Measurements from ENCODE around the gene SMAD5. TPM values are rescaled to one million over a fixed set of nuclear protein-coding genes. Genes with fewer than 3 reads are reported as not detected.

SMAD5 gene
- total and polyA plus RNA-seq, 2 of the 8 experiments (the other 6 are each of a cell fraction or from before 2014, with no cell fraction given) = 30.2 to 60.5 TPM

- CTCF ChIA-PET (ENCODE audit: partially characterized antibody) = interaction anchor here (1.7 kb wide), 1 partner anchor 36 kb away, joined by 3 read pairs; no protein-coding TSS in a partner anchor
- Histone ChIP-seq H3K9ac (replicated peaks in 1 of 4; ENCODE audit: extremely low read depth in 1 of 4, low read depth in 3 of 4, low read length in 3 of 4) (no peak overlapping the region), H3K79me2 (ENCODE audit: control insufficient read depth in 1 of 2, insufficient read depth in 2 of 2, low read length in 2 of 2) (peaks cover 3 to 99% of the 10 kb centered on the region in 2 experiments; a peak in 3 of 4 replicates)
- TF ChIP-seq EZH2 (IDR thresholded peaks at IDR 0.05; ENCODE audit: low read depth, low read length, severe bottlenecking) = no peak
- TF ChIP-seq BRCA1 (IDR thresholded peaks at IDR 0.05; ENCODE audit: low read depth, low read length) = no peak
- TF ChIP-seq FOSL1 (IDR thresholded peaks at IDR 0.05; ENCODE audit: insufficient read depth, low read depth, low read length) = no peak
Measured at GRCh38 chr5:136146201-136146600, 13.6 kb downstream of the SMAD5 start.

More at GRCh38 chr5:136146201-136146600, 13.6 kb downstream of the SMAD5 start:
- Histone ChIP-seq H3K27me3 (replicated peaks in 1 of 4; ENCODE audit: control insufficient read depth in 3 of 4, extremely low read depth in 1 of 4, insufficient read depth in 3 of 4, low read length in 3 of 4) (no peaks in the 10 kb centered on the region), H3K9me3 (ENCODE audit: insufficient read depth in 2 of 2, low read depth in 1 of 2, low read length in 1 of 2) (no peaks in the 10 kb centered on the region), H2BK5ac (ENCODE audit: low read depth, low read length) (no peak overlapping the region), H2BK12ac (ENCODE audit: low read depth, low read length) (no peak overlapping the region), H4K5ac (ENCODE audit: insufficient read length, low read depth, low read length) (no peak overlapping the region), H2BK120ac (replicated peaks; ENCODE audit: low read depth, low read length) (no peak overlapping the region), H3K14ac (ENCODE audit: insufficient read length) (no peak overlapping the region), H4K8ac (ENCODE audit: extremely low read depth, insufficient read depth, low read length) (no peak overlapping the region), H3K23me2 (ENCODE audit: low read depth, low read length) (no peaks in the 10 kb centered on the region; the same call in 1 of the 2 replicates), H2BK20ac (ENCODE audit: low read length) (no peak overlapping the region), H3K27ac (ENCODE audit: low read depth, low read length) (no peak overlapping the region), H3K36me3 (ENCODE audit: control insufficient read depth in 2 of 4, insufficient read depth in 4 of 4, low read length in 3 of 4) (no peaks in the 10 kb centered on the region), H3K4me3 (ENCODE audit: extremely low read depth in 1 of 4, insufficient read depth in 2 of 4, low read depth in 3 of 4, low read length in 4 of 4) (no peak overlapping the region), H3K4me2 (ENCODE audit: insufficient read depth in 1 of 2, low read depth in 2 of 2, low read length in 2 of 2) (no peak overlapping the region), H2AFZ (ENCODE audit: low read length) (no peak overlapping the region), H3K23ac (ENCODE audit: insufficient read length) (no peak overlapping the region), H4K91ac (replicated peaks; ENCODE audit: insufficient read length, low read length) (no peak overlapping the region), H3K4ac (replicated peaks; ENCODE audit: insufficient read length, low read depth, low read length) (no peak overlapping the region), H3K4me1 (replicated peaks in 1 of 4; ENCODE audit: control insufficient read depth in 3 of 4, insufficient read depth in 4 of 4, low read length in 3 of 4) (no peaks in the 10 kb centered on the region), H4K20me1 (replicated peaks in 1 of 2; ENCODE audit: control insufficient read depth in 1 of 2, insufficient read depth in 2 of 2, low read length in 2 of 2) (peaks cover 14 to 20% of the 10 kb centered on the region in 2 experiments), H2BK15ac (ENCODE audit: low read length) (no peak overlapping the region), H3K56ac (replicated peaks; ENCODE audit: insufficient read length, low read depth, low read length) (no peak overlapping the region), H3K18ac (ENCODE audit: extremely low read depth, low read length) (no peak overlapping the region), H3K79me1 (ENCODE audit: low read depth, low read length) (peaks cover 2% of the 10 kb centered on the region; the same call in 1 of the 2 replicates), H2AK5ac (ENCODE audit: low read depth, low read length) (no peak overlapping the region)
- POLR2A ChIA-PET (ENCODE audit: partially characterized antibody) = no interaction called here
- no peak for FAIRE-seq
- DNase-seq (ENCODE audit: low read depth in 1 of 2, low spot score in 2 of 2) = no peak
- WGBS, 2 experiments (ENCODE audit: extremely low coverage in 1 of 2, insufficient coverage in 1 of 2, insufficient read length in 1 of 2, insufficient replicate concordance in 2 of 2, low coverage in 1 of 2, low lambda C conversion rate in 2 of 2, missing lambda C conversion rate in 1 of 2) = 72% methylated on average over 3 of the region's 3 CpGs; no CpG with 5 or more reads in 1 of the 2 experiments

Data from H1 (cell line).